GM18505 (cell line): ENCODE results near the gene CLCN6.
"Not testable (repeated sequence)": the region's sequence is repeated elsewhere in the genome, so short reads cannot be mapped to it uniquely, and the experiment has no call there.

ENCODE experiments used
- ATAC-seq: cut with Tn5 transposase; IDR thresholded peaks from one replicate; pipeline ENCODE4 v1.9.1; 2021; ENCODE audit not compliant: unreplicated experiment
- POLR2A ChIP-seq: IDR thresholded peaks from 4 replicates; pipeline ENCODE4 v1.6.1; 2011; ENCODE audit warnings: borderline replicate concordance; ENCODE audit not compliant: insufficient read depth, insufficient read length; ENCODE audit errors: extremely low read depth

CLCN6 gene

GRCh38 chr1:11795238-11795890, 10.6 kb upstream of the CLCN6 start:
- no peak for ATAC-seq
- TF ChIP-seq POLR2A, result no peak

GRCh38 chr1:11796036-11796828, 9.8 kb upstream of the CLCN6 start:
- no peak for TF ChIP-seq POLR2A
- ATAC-seq, result no peak

GRCh38 chr1:11797525-11798216, 8.3 kb upstream of the CLCN6 start:
- TF ChIP-seq POLR2A, result no peak
- no peak for ATAC-seq

- TF ChIP-seq POLR2A, result no peak
- no peak for ATAC-seq
Measured at GRCh38 chr1:11799099-11799498, 6.9 kb upstream of the CLCN6 start.

- ATAC-seq, result no peak
- no peak for TF ChIP-seq POLR2A
Measured at GRCh38 chr1:11799896-11800295, 6.1 kb upstream of the CLCN6 start.

GRCh38 chr1:11800391-11800755, 5.6 kb upstream of the CLCN6 start:
- no peak for TF ChIP-seq POLR2A
- ATAC-seq, result no peak

GRCh38 chr1:11800756-11801433, 5.1 kb upstream of the CLCN6 start:
- TF ChIP-seq POLR2A, result no peak

GRCh38 chr1:11802616-11802972, 3.4 kb upstream of the CLCN6 start:
- no peak for ATAC-seq
- no peak for TF ChIP-seq POLR2A

More at GRCh38 chr1:11800756-11801433, 5.1 kb upstream of the CLCN6 start:
- ATAC-seq, result no peak

- peak; percentile 44 for TF ChIP-seq POLR2A
- no peak for ATAC-seq
Measured at GRCh38 chr1:11802973-11803885, 2.8 kb upstream of the CLCN6 start.

- ATAC-seq, result not testable (repeated sequence)
Measured at GRCh38 chr1:11803924-11804665, 1.9 kb upstream of the CLCN6 start.

GRCh38 chr1:11804666-11805421, 1.1 kb upstream of the CLCN6 start:
- no peak for TF ChIP-seq POLR2A
- ATAC-seq, result no peak
